GM18870 (cell line): ENCODE measurements around the gene MLH1.
A peak's percentile ranks its signal among the peaks of the same experiment; 100 is the strongest.
"Not testable (repeated sequence)": the region's sequence is repeated elsewhere in the genome, so short reads cannot be mapped to it uniquely, and the experiment has no call there.

Experiments used
- ATAC-seq: cut with Tn5 transposase; IDR thresholded peaks from one replicate; pipeline ENCODE4 v1.9.1; 2021; ENCODE audit warnings: moderate library complexity; ENCODE audit not compliant: unreplicated experiment

Gene MLH1

GRCh38 chr3:36993326-36994283 is at the start of gene MLH1:
MLH1 (plus strand) TSS chr3:36993518; CDS start chr3:36993548, 30 bp downstream.
- peak; percentile 98 for ATAC-seq

GRCh38 chr3:36943601-36944000 is 49.7 kb upstream of the MLH1 start:
- ATAC-seq: no peak

- ATAC-seq: peak; percentile 46
Observed at GRCh38 chr3:36944012-36944640, 49.2 kb upstream of the MLH1 start.

- ATAC-seq: peak; percentile 51
Observed at GRCh38 chr3:36944641-36945270, 48.6 kb upstream of the MLH1 start, which contains the start of gene TRANK1. TRANK1 (minus strand) TSS chr3:36945054; CDS start chr3:36944809, 245 bp downstream.

GRCh38 chr3:36945333-36945980 is 47.9 kb upstream of the MLH1 start:
- ATAC-seq: no peak

GRCh38 chr3:36947814-36948213 is 45.5 kb upstream of the MLH1 start:
- not testable (repeated sequence) for ATAC-seq

- no peak for ATAC-seq
Observed at GRCh38 chr3:36954452-36955134, 38.7 kb upstream of the MLH1 start.

- ATAC-seq: no peak
Observed at GRCh38 chr3:36956155-36956554, 37.2 kb upstream of the MLH1 start.

GRCh38 chr3:36957063-36957462 is 36.3 kb upstream of the MLH1 start:
- no peak for ATAC-seq

- no peak for ATAC-seq
Observed at GRCh38 chr3:36957862-36958686, 35.2 kb upstream of the MLH1 start.

- no peak for ATAC-seq
Observed at GRCh38 chr3:36959821-36960220, 33.5 kb upstream of the MLH1 start.

- ATAC-seq: no peak
Observed at GRCh38 chr3:36960502-36960901, 32.8 kb upstream of the MLH1 start.

- not testable (repeated sequence) for ATAC-seq
Observed at GRCh38 chr3:36963008-36963407, 30.3 kb upstream of the MLH1 start.

GRCh38 chr3:36964331-36964730 is 29.0 kb upstream of the MLH1 start:
- ATAC-seq: no peak

- ATAC-seq: peak; percentile 59
Observed at GRCh38 chr3:36964817-36965216, 28.5 kb upstream of the MLH1 start.

- ATAC-seq: no peak
Observed at GRCh38 chr3:36965440-36965839, 27.9 kb upstream of the MLH1 start.

GRCh38 chr3:36969085-36969484 is 24.2 kb upstream of the MLH1 start:
- no peak for ATAC-seq

GRCh38 chr3:36969540-36970432 is 23.5 kb upstream of the MLH1 start:
- peak; percentile 99 for ATAC-seq

GRCh38 chr3:36972163-36972562 is 21.2 kb upstream of the MLH1 start:
- ATAC-seq: no peak
